Hepatocyte (in vitro differentiated cells): ENCODE data around the gene ITPKB. TPM values are rescaled to one million over a fixed set of nuclear protein-coding genes. Genes with fewer than 3 reads are reported as not detected.

Source experiments
- DNase-seq: peaks from one replicate; pipeline ENCODE4 v3.0.0-alpha.2; 2016; ENCODE audit warnings: low spot score
- H2AFZ ChIP-seq: fragments of 200-600 bp; sonication (generic); 2 replicates; pipeline ENCODE4 v1.6.0; 2016; ENCODE audit warnings: antibody characterized with exemption, mild to moderate bottlenecking
- H3K27ac ChIP-seq: fragments of 200-600 bp; sonication (generic); 2 replicates; pipeline ENCODE4 v1.5.1; 2016; ENCODE audit warnings: mild to moderate bottlenecking
- H3K27me3 ChIP-seq: fragments of 200-600 bp; sonication (generic); 2 replicates; pipeline ENCODE4 v1.6.1; 2016
- H3K36me3 ChIP-seq: fragments of 200-600 bp; sonication (generic); replicated peaks from 2 replicates; pipeline ENCODE4 v1.5.1; 2016; ENCODE audit warnings: low read depth; ENCODE audit not compliant: insufficient read depth
- H3K4me1 ChIP-seq: fragments of 200-600 bp; sonication (generic); 2 replicates; pipeline ENCODE4 v1.5.1; 2016; ENCODE audit warnings: mild to moderate bottlenecking, moderate library complexity; ENCODE audit not compliant: insufficient read depth
- H3K4me2 ChIP-seq: fragments of 200-600 bp; sonication (generic); 2 replicates; pipeline ENCODE4 v1.6.0; 2016
- H3K4me3 ChIP-seq: fragments of 200-600 bp; sonication (generic); 2 replicates; pipeline ENCODE4 v1.5.1; 2016; ENCODE audit warnings: mild to moderate bottlenecking
- H3K79me2 ChIP-seq: fragments of 200-600 bp; sonication (generic); 2 replicates; pipeline ENCODE4 v1.6.0; 2017; ENCODE audit warnings: mild to moderate bottlenecking
- H3K9me2 ChIP-seq: fragments of 200-600 bp; sonication (generic); replicated peaks from 2 replicates; pipeline ENCODE4 v1.6.0; 2017; ENCODE audit warnings: mild to moderate bottlenecking; ENCODE audit not compliant: insufficient read depth
- H3K9me3 ChIP-seq: fragments of 200-600 bp; sonication (generic); 2 replicates; pipeline ENCODE4 v1.5.1; 2016; ENCODE audit warnings: low read depth, mild to moderate bottlenecking
- H4K20me1 ChIP-seq: fragments of 200-600 bp; sonication (generic); 2 replicates; pipeline ENCODE4 v1.6.0; 2016; ENCODE audit warnings: mild to moderate bottlenecking; ENCODE audit not compliant: insufficient read depth, poor library complexity, severe bottlenecking
- EZH2 ChIP-seq: fragments of 200-600 bp; sonication (generic); IDR thresholded peaks from 2 replicates; pipeline ENCODE4 v1.6.1; 2016; ENCODE audit warnings: antibody characterized with exemption, mild to moderate bottlenecking, borderline replicate concordance
- EZH2phosphoT487 ChIP-seq: fragments of 200-600 bp; sonication (generic); IDR thresholded peaks from one replicate; pipeline ENCODE4 v1.6.1; 2018; ENCODE audit warnings: antibody characterized with exemption, mild to moderate bottlenecking, low read depth, moderate library complexity; ENCODE audit not compliant: unreplicated experiment, severe bottlenecking
- WGBS: methylation state at CpG from one replicate; pipeline ENCODE4 v1.1.6; 2016; ENCODE audit warnings: low lambda C conversion rate; ENCODE audit errors: missing lambda C conversion rate; 5-methylcytosine and 5-hydroxymethylcytosine counted together
- polyA plus RNA-seq: library from polyadenylated mRNA; unstranded; fragments of >200 nt; fragmentation: Nextera tagmentation; extraction: Ambion mirVana; gene quantifications from 2 replicates; pipeline ENCODE4 v1.2.1, GENCODE V29; 2016
- total RNA-seq: library from RNA; depleted of rRNA; stranded (reverse); fragments of >200 nt; gene quantifications from 2 replicates; pipeline ENCODE4 v1.2.3, GENCODE V29; 2014
- TF ChIP-seq, protein P1 (sequence below): fragments of 200-600 bp; sonication (generic); IDR thresholded peaks from 2 replicates; pipeline ENCODE4 v1.5.1; 2016; ENCODE audit warnings: antibody characterized with exemption, mild to moderate bottlenecking; ENCODE audit not compliant: poor library complexity

ITPKB gene
- total and polyA plus RNA-seq, 2 experiments from 2014 or later, result 11.0 to 13.8 TPM

DNA sequence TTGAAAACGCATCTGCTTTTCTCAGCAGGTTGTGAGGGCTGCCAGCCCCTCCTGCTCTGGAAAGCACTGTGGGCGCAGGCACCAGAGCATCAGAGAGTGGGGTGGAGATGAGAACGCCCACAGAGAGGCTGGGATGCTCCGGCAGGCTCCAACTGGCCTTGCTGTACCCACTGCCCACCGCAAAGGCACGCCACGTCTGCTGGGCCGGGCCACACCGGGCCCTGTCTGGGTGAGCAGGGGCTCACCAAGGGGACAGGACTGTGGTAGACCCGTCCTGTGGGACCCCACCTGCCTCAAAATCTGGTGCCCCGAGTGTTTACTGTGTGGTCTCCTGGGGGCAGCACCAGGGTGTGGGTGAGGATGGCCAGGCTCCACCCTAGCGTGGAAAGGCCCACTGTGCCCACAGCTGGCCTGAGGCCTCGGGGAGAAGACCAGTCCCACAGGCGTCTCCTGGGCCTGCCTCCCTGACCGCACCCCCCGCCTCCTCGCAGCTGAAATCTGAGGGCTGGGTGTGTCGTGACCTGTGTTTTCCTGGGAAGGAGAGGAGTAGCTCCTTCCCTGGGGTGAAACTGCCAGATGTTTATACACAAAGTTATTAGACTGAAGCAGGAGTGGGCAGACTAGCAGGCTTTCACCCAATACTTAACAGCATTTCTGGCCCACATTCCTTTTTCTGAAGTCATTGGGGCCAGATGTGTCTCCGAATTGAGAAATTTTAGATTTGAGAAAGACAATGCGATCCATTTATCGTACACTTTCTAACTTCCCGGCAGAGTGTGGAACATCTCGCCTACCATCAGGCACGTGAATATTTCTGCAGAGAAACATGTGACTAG, 136.7 kb downstream of the ITPKB start:
- no peak overlapping the region for H2AFZ ChIP-seq

GRCh38 chr1:226601456-226601855, 137.6 kb downstream of the ITPKB start:
- Histone ChIP-seq H3K27me3 (no peaks in the 10 kb centered on the region), H3K36me3 (no peaks in the 10 kb centered on the region), H4K20me1 (no peaks in the 10 kb centered on the region), H3K4me3 (no peak overlapping the region), H3K9me2 (no peaks in the 10 kb centered on the region), H3K27ac (no peak overlapping the region), H3K4me1 (peaks cover 39% of the 10 kb centered on the region), H3K79me2 (no peaks in the 10 kb centered on the region), H3K4me2 (no peak overlapping the region), H3K9me3 (no peaks in the 10 kb centered on the region), H2AFZ (no peak overlapping the region)
- no peak for DNase-seq
- 97% methylated on average over 9 of the region's 9 CpGs for WGBS
- TF ChIP-seq, protein P1, sequence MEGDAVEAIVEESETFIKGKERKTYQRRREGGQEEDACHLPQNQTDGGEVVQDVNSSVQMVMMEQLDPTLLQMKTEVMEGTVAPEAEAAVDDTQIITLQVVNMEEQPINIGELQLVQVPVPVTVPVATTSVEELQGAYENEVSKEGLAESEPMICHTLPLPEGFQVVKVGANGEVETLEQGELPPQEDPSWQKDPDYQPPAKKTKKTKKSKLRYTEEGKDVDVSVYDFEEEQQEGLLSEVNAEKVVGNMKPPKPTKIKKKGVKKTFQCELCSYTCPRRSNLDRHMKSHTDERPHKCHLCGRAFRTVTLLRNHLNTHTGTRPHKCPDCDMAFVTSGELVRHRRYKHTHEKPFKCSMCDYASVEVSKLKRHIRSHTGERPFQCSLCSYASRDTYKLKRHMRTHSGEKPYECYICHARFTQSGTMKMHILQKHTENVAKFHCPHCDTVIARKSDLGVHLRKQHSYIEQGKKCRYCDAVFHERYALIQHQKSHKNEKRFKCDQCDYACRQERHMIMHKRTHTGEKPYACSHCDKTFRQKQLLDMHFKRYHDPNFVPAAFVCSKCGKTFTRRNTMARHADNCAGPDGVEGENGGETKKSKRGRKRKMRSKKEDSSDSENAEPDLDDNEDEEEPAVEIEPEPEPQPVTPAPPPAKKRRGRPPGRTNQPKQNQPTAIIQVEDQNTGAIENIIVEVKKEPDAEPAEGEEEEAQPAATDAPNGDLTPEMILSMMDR, result no peak
- TF ChIP-seq EZH2 (no peak), EZH2phosphoT487 (no peak)

More for the DNA sequence above, 136.7 kb downstream of the ITPKB start:
- H3K27me3 ChIP-seq, result no peaks in the 10 kb centered on the region
- H4K20me1 ChIP-seq, result no peaks in the 10 kb centered on the region
- H3K9me3 ChIP-seq, result no peaks in the 10 kb centered on the region
- peak; percentile 52 for DNase-seq
- peak overlapping the region; percentile 52 for H3K4me2 ChIP-seq
- peak overlapping the region; percentile 88 for H3K27ac ChIP-seq
- H3K4me3 ChIP-seq, result no peak overlapping the region
- no peaks in the 10 kb centered on the region for H3K36me3 ChIP-seq
- no peaks in the 10 kb centered on the region for H3K9me2 ChIP-seq
- H3K4me1 ChIP-seq, result peaks cover 43% of the 10 kb centered on the region
- no peaks in the 10 kb centered on the region for H3K79me2 ChIP-seq
- WGBS, result 68% methylated on average over 23 of the region's 24 CpGs
- TF ChIP-seq, protein P1, result no peak
- no peak for TF ChIP-seq EZH2phosphoT487
- TF ChIP-seq EZH2, result no peak

DNA sequence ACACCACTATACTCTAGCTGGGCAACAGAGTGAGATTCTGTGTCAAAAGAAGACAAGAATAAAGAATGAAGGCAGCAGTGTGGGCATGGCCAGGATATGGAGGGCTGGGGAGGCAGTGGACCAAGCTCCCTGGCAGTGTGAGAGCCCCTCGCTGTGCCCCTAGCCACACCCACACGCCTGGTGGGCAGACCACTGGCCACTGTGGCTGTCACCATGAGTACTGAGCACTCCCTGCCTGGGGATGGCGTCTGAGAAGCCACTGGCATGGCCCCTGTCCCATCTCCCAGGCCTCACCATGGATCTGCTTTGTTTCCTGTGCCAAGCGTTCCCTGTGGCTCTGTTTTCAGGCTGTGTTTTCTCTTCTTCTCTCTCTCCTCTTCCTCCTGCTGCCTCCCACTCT, 138.8 kb downstream of the ITPKB start:
- Histone ChIP-seq H3K36me3 (no peaks in the 10 kb centered on the region), H3K4me1 (peaks cover 34% of the 10 kb centered on the region), H3K79me2 (no peaks in the 10 kb centered on the region), H3K9me2 (no peaks in the 10 kb centered on the region), H4K20me1 (no peaks in the 10 kb centered on the region), H3K27ac (no peak overlapping the region), H3K4me3 (no peak overlapping the region), H3K27me3 (no peaks in the 10 kb centered on the region), H2AFZ (no peak overlapping the region), H3K9me3 (no peaks in the 10 kb centered on the region), H3K4me2 (no peak overlapping the region)
- TF ChIP-seq, protein P1, result no peak
- TF ChIP-seq EZH2phosphoT487, result no peak
- no peak for TF ChIP-seq EZH2
- no peak for DNase-seq
- WGBS, result 78% methylated on average over 4 of the region's 4 CpGs
